Karpas-422 (cell line): ENCODE measurements around the gene SPATA18. TPM values are rescaled to one million over a fixed set of nuclear protein-coding genes. Genes with fewer than 3 reads are reported as not detected.

Experiments used
- DNase-seq: peaks from one replicate; pipeline ENCODE4 v3.0.0-alpha.2; 2015
- H2AFZ ChIP-seq: fragments of 200-600 bp; sonication (generic); 2 replicates; pipeline ENCODE4 v1.6.1; 2014; ENCODE audit warnings: antibody characterized with exemption, low read length, mixed read lengths
- H3K27ac ChIP-seq: fragments of 200-600 bp; sonication (generic); 2 replicates; pipeline ENCODE4 v1.5.1; 2014; ENCODE audit warnings: mild to moderate bottlenecking, low read length, moderate library complexity
- H3K27me3 ChIP-seq: fragments of 200-600 bp; sonication (generic); 2 replicates; pipeline ENCODE4 v1.6.1; 2014; ENCODE audit warnings: low read length, mixed read lengths
- H3K36me3 ChIP-seq: fragments of 200-600 bp; sonication (generic); 2 replicates; pipeline ENCODE4 v1.6.1; 2014; ENCODE audit warnings: low read length, mixed read lengths; ENCODE audit not compliant: insufficient read depth
- H3K4me1 ChIP-seq: fragments of 200-600 bp; sonication (generic); 2 replicates; pipeline ENCODE4 v1.6.1; 2014; ENCODE audit warnings: mild to moderate bottlenecking, low read length, mixed read lengths
- H3K4me2 ChIP-seq: fragments of 200-600 bp; sonication (generic); 2 replicates; pipeline ENCODE4 v1.6.1; 2014; ENCODE audit warnings: low read length, low read depth, mild to moderate bottlenecking; ENCODE audit not compliant: poor library complexity, severe bottlenecking
- H3K4me3 ChIP-seq: fragments of 200-600 bp; sonication (generic); 2 replicates; pipeline ENCODE4 v1.5.1; 2014; ENCODE audit warnings: mild to moderate bottlenecking, antibody characterized with exemption, low read length, mixed read lengths
- H3K79me2 ChIP-seq: fragments of 200-600 bp; sonication (generic); 2 replicates; pipeline ENCODE4 v1.6.1; 2014; ENCODE audit warnings: mild to moderate bottlenecking, low read length, mixed read lengths
- H3K9ac ChIP-seq: fragments of 200-600 bp; sonication (generic); 2 replicates; pipeline ENCODE4 v1.6.0; 2014; ENCODE audit warnings: low read length
- H3K9me2 ChIP-seq: fragments of 200-600 bp; sonication (generic), shearing (Covaris generic); replicated peaks from 2 replicates; pipeline ENCODE4 v1.6.0; 2014; ENCODE audit warnings: mild to moderate bottlenecking, low read length, moderate library complexity; ENCODE audit not compliant: insufficient read depth
- H3K9me3 ChIP-seq: fragments of 300-700, 200-600 bp; sonication (generic); 2 replicates; pipeline ENCODE4 v1.6.1; 2014; ENCODE audit warnings: low read length, mixed read lengths
- H4K20me1 ChIP-seq: fragments of 200-600 bp; sonication (generic); 2 replicates; pipeline ENCODE4 v1.6.1; 2014; ENCODE audit warnings: mild to moderate bottlenecking, antibody characterized with exemption, low read length, low read depth; ENCODE audit not compliant: insufficient read depth
- total RNA-seq: library from RNA; depleted of rRNA; stranded (reverse); fragments of >200 nt; shearing (Covaris generic); gene quantifications from 2 replicates; pipeline ENCODE4 v1.2.3, GENCODE V29; 2014; ENCODE audit warnings: low replicate concordance; rRNA removed

SPATA18 gene, protein sequence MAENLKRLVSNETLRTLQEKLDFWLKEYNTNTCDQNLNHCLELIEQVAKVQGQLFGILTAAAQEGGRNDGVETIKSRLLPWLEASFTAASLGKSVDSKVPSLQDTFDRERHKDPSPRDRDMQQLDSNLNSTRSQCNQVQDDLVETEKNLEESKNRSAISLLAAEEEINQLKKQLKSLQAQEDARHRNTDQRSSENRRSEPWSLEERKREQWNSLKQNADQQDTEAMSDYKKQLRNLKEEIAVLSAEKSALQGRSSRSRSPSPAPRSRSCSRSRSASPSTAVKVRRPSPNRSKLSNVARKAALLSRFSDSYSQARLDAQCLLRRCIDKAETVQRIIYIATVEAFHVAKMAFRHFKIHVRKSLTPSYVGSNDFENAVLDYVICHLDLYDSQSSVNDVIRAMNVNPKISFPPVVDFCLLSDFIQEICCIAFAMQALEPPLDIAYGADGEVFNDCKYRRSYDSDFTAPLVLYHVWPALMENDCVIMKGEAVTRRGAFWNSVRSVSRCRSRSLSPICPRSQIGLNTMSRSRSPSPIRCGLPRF
- 0.07 TPM in 1 of 2 replicates, not detected in the other for total RNA-seq

DNA sequence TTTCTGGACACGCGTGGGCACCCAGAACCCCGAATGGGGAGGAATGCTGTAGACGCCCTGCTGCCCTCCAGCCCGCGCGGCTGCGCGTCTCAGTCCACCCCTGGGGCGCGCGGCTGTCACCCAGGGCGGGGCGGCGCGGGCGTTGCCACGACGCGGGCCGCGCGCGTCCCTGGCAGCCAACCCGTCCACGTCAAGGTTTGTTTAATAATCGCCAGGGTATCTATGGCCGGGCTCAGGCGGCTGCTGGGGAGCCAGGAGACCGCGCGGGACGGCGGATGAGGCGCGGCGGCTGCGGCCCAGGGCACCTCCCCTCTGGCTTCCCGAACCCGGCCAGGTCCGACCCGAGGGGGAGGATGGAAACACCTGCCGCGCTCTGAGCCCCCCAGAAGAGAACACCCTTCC, at the start of gene SPATA18:
SPATA18 (plus strand) TSS at position 92 of the 402 bp plus-strand sequence. CDS start 401 bp downstream, outside the sequence.
- Histone ChIP-seq H3K9me3 (no peaks in the 10 kb centered on the region), H3K4me1 (peaks cover 31% of the 10 kb centered on the region), H3K27me3 (no peaks in the 10 kb centered on the region), H3K4me2 (peak within 1 kb of the TSS; percentile 77), H3K79me2 (no peaks in the 10 kb centered on the region), H3K9me2 (no peaks in the 10 kb centered on the region), H3K36me3 (no peaks in the 10 kb centered on the region), H2AFZ (peak within 1 kb of the TSS; percentile 69), H4K20me1 (no peaks in the 10 kb centered on the region), H3K4me3 (peak within 1 kb of the TSS; percentile 65), H3K27ac (no peak within 1 kb of the TSS), H3K9ac (peak within 1 kb of the TSS; percentile 51)
- DNase-seq, result peak; percentile 59

DNA sequence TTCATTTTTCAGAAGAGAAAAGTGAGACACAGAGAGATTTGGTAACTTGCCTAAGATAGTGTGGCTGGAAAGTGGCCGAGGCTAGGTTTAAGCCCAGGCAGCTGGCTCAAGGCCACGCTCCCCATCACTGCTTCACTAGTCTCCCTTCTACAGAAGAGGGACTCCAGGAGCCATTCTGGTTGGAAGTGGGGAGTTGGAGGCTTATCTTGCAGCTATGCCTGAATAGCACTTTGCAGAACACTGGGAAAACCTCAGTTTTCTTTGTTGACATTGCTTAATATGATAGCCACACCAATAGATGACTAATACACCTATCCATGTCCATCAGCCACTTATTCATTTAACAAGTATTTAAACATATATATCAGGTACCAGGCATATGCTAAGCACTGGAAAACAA, 49.5 kb upstream of the SPATA18 start:
- Histone ChIP-seq H3K9me3 (no peaks in the 10 kb centered on the region), H3K27ac (no peak overlapping the region), H3K4me1 (no peaks in the 10 kb centered on the region), H3K4me3 (no peak overlapping the region), H3K9ac (no peak overlapping the region), H3K27me3 (no peaks in the 10 kb centered on the region), H3K36me3 (no peaks in the 10 kb centered on the region), H2AFZ (no peak overlapping the region), H3K79me2 (no peaks in the 10 kb centered on the region), H3K4me2 (no peak overlapping the region), H3K9me2 (no peaks in the 10 kb centered on the region), H4K20me1 (no peaks in the 10 kb centered on the region)
- DNase-seq, result no peak

- H3K79me2 ChIP-seq, result no peaks in the 10 kb centered on the region
- H3K4me1 ChIP-seq, result no peaks in the 10 kb centered on the region
- no peaks in the 10 kb centered on the region for H3K36me3 ChIP-seq
- no peaks in the 10 kb centered on the region for H4K20me1 ChIP-seq
- H3K9ac ChIP-seq, result no peak overlapping the region
- H3K27me3 ChIP-seq, result no peaks in the 10 kb centered on the region
- H3K9me2 ChIP-seq, result no peaks in the 10 kb centered on the region
- H3K27ac ChIP-seq, result no peak overlapping the region
- no peak overlapping the region for H3K4me2 ChIP-seq
- no peaks in the 10 kb centered on the region for H3K9me3 ChIP-seq
- no peak overlapping the region for H2AFZ ChIP-seq
- peak; percentile 2 for DNase-seq
- H3K4me3 ChIP-seq, result no peak overlapping the region
Measured at GRCh38 chr4:52004414-52004813, 46.7 kb upstream of the SPATA18 start.

DNA sequence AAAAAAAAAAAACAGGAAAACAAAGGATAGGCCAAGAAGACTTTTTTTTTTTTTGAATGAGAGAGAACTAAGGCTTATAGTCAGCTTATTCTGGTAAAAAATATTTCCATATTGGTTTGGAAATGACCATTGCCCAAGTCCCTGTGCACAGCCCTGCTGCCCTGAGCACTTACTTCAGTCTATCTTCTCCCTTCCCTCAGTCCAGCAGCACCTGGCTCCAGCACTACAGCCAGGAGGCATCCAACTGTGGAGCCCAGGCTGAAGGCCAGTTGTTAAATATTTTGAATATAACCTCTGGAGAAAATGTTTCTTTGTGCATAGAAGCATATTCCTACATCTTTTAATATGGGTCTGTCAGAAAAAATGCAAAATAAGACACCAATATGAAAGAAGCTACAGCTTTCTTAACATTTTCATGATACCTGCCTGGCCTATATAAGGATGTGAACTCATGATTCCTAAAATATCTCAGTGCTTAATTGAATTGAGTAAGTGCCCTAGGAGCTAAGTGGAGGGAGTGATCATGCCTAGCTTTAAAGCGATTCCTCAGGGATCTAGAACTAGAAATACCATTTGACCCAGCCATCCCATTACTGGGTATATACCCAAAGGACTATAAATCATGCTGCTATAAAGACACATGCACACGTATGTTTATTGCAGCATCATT, 45.4 kb upstream of the SPATA18 start:
- no peak overlapping the region for H3K9ac ChIP-seq
- no peaks in the 10 kb centered on the region for H3K9me3 ChIP-seq
- H3K79me2 ChIP-seq, result no peaks in the 10 kb centered on the region
- H3K4me3 ChIP-seq, result no peak overlapping the region
- H3K4me2 ChIP-seq, result no peak overlapping the region
- no peak overlapping the region for H3K27ac ChIP-seq
- DNase-seq, result peak; percentile 6
- H3K4me1 ChIP-seq, result no peaks in the 10 kb centered on the region
- no peaks in the 10 kb centered on the region for H3K36me3 ChIP-seq
- no peak overlapping the region for H2AFZ ChIP-seq
- H3K9me2 ChIP-seq, result no peaks in the 10 kb centered on the region
- no peaks in the 10 kb centered on the region for H3K27me3 ChIP-seq
- no peaks in the 10 kb centered on the region for H4K20me1 ChIP-seq

DNA sequence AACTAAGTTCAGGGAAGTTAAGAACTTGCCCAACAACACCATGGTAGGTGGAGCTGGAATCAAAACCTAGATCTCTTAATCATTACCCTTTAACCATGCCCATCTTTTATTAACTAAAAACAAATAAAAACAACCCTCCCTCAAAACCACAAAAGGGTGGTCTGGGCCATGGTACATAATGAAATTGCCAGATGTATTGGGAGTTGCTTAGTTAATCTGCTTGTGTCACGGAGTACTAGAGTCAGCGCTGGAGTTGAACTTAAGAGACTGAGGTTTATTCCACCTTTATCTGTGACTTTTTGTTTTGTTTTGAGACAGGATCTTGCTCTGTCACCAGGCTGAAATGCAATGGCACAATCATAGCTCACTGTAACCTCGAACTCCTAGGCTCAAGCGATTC, 44.2 kb upstream of the SPATA18 start:
- H3K27me3 ChIP-seq, result no peaks in the 10 kb centered on the region
- DNase-seq, result no peak
- H3K4me2 ChIP-seq, result no peak overlapping the region

GRCh38 chr4:52010986-52011385, 40.1 kb upstream of the SPATA18 start:
- DNase-seq, result no peak
- H3K79me2 ChIP-seq, result no peaks in the 10 kb centered on the region
- H3K9me2 ChIP-seq, result no peaks in the 10 kb centered on the region
- peaks cover 5% of the 10 kb centered on the region; the same call in 1 of the 2 replicates for H3K4me1 ChIP-seq
- H3K9ac ChIP-seq, result no peak overlapping the region
- H3K4me3 ChIP-seq, result no peak overlapping the region
- H3K9me3 ChIP-seq, result no peaks in the 10 kb centered on the region
- no peaks in the 10 kb centered on the region for H3K36me3 ChIP-seq
- H3K27me3 ChIP-seq, result no peaks in the 10 kb centered on the region
- H3K4me2 ChIP-seq, result no peak overlapping the region
- no peak overlapping the region; the same call in 1 of the 2 replicates for H2AFZ ChIP-seq
- H4K20me1 ChIP-seq, result no peaks in the 10 kb centered on the region
- no peak overlapping the region for H3K27ac ChIP-seq

More for the DNA sequence above, 44.2 kb upstream of the SPATA18 start:
- H3K4me3 ChIP-seq, result no peak overlapping the region
- no peaks in the 10 kb centered on the region for H3K9me3 ChIP-seq
- no peak overlapping the region for H3K9ac ChIP-seq
- H3K4me1 ChIP-seq, result peaks cover 5% of the 10 kb centered on the region; the same call in 1 of the 2 replicates
- no peak overlapping the region for H3K27ac ChIP-seq
- H3K36me3 ChIP-seq, result no peaks in the 10 kb centered on the region
- no peaks in the 10 kb centered on the region for H3K9me2 ChIP-seq
- H3K79me2 ChIP-seq, result no peaks in the 10 kb centered on the region
- H2AFZ ChIP-seq, result no peak overlapping the region
- H4K20me1 ChIP-seq, result no peaks in the 10 kb centered on the region

DNA sequence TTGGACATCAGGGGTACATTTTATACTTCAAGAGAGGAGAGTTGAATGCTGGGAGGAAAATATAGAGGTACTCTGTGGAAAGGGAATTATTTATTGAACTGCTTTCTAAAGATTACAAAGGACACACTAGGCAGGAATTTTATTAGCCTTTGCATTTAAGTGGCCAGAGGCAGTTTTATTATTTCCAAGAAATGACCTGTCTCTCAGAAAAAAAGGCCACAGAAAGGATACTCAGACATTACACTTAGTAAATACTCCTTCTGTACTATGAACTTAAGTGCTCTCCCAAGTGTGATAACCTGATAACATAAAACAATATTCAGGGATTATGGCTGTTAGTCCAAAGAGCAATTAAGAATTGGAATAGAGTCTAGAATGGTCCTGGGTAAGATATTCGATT, 38.5 kb upstream of the SPATA18 start:
- no peak overlapping the region for H2AFZ ChIP-seq

DNA sequence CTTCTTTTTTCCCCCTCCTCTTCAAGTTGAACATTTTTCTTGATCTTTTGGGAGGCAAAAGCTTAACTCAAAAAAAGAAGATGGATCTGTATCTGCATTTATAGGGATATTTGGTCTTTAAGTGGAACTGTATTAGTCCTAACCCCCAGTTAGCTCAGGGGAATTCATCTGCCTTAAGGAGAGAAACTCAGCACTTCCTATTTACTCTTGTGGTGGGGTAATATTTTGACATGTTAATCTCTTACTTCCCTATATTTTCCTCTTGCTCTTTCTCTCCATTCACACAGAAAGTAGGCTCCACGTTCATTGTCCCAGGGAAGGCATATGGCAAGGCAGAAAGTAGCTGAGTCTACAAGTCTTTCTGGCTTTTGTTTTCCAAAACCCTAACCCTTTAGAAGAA, 36.2 kb upstream of the SPATA18 start:
- no peaks in the 10 kb centered on the region for H3K79me2 ChIP-seq
- no peaks in the 10 kb centered on the region for H3K9me3 ChIP-seq
- H3K9me2 ChIP-seq, result no peaks in the 10 kb centered on the region
- H3K4me1 ChIP-seq, result peaks cover 5% of the 10 kb centered on the region; the same call in 1 of the 2 replicates
- H4K20me1 ChIP-seq, result no peaks in the 10 kb centered on the region
- H2AFZ ChIP-seq, result no peak overlapping the region
- H3K9ac ChIP-seq, result no peak overlapping the region
- H3K27me3 ChIP-seq, result no peaks in the 10 kb centered on the region
- DNase-seq, result no peak
- no peak overlapping the region for H3K4me2 ChIP-seq
- no peak overlapping the region for H3K4me3 ChIP-seq
- no peaks in the 10 kb centered on the region for H3K36me3 ChIP-seq
- H3K27ac ChIP-seq, result no peak overlapping the region

More for the DNA sequence above, 38.5 kb upstream of the SPATA18 start:
- DNase-seq, result no peak
- no peaks in the 10 kb centered on the region for H3K9me2 ChIP-seq
- no peaks in the 10 kb centered on the region for H3K79me2 ChIP-seq
- H3K9ac ChIP-seq, result no peak overlapping the region
- peaks cover 5% of the 10 kb centered on the region; the same call in 1 of the 2 replicates for H3K4me1 ChIP-seq
- H3K4me3 ChIP-seq, result no peak overlapping the region
- H3K4me2 ChIP-seq, result no peak overlapping the region
- H3K27me3 ChIP-seq, result no peaks in the 10 kb centered on the region
- no peaks in the 10 kb centered on the region for H3K36me3 ChIP-seq
- H3K27ac ChIP-seq, result no peak overlapping the region
- no peaks in the 10 kb centered on the region for H3K9me3 ChIP-seq
- H4K20me1 ChIP-seq, result no peaks in the 10 kb centered on the region
